T-helper 22 cell (primary cell): ENCODE data around the gene ASCL2.
"Not testable (repeated sequence)": the region's sequence is repeated elsewhere in the genome, so short reads cannot be mapped to it uniquely, and the experiment has no call there.

Source experiments
- DNase-seq: peaks from one replicate; pipeline ENCODE4 v3.0.0-alpha.2; 2020; ENCODE audit warnings: low read depth

ASCL2 gene

DNA sequence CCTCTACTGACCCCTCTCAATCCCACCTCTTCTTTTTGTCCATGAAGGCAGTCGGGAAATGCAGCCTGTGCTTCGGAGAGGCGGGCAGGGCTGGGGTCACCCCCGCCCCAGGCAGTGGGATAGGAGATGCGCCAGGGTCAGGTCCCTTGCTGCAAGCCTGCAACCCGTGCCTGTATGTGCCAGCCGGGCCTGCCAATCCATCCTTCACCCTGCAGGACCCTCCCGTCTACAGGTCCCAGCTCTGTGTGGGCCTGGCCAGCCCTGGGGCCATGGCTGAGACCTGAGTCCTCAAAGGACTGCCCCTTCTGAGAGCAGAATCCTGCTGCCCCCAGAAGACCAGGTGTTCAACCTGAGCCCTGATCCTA, 10.9 kb downstream of the ASCL2 start:
- DNase-seq: no peak

DNA sequence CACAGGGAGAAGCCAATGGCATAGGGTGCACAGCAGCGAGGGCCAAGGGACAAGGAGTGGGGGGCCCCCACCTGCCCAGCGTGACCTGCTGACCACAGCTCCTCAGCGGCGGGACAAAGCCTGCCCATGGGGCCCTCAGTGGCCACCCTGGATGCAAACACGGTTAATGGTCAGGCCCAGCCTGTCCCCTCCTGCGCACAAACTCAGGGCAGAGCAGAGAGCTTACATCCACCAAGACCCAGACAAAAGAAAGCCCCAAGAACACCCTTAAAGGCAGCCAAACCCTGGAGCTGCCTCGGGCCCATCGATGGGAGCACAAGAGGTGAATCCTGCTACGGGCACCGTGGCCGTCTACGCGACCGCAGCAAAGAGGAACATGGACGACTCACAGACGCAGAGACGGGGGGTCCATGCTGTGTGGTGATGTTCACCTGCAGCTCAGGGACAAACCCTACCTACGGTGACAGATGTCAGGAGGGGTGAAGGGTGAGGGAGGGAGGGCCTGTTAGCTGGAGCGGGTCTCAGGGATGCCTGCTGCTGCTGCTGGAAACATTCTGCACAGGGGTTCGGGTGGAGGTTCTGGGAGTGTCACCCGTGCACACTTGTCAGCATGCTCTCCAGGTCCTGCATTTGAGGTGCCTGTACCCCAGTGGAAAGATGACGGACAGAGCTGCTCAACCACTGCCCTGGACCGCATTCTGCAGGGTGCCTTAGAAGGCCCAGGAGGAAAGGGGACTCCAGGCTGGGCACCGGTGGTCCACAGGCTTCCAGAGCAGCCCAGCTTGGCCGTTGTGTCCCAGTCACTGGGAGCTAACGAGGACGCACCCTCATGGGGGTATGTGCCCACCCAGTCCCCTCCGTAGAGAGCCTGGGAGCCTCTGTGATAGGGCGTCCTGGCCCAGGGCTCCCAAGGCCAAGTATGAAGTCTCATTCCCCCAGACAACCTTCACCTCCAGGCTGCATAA, 11.6 kb downstream of the ASCL2 start:
- no peak for DNase-seq

DNA sequence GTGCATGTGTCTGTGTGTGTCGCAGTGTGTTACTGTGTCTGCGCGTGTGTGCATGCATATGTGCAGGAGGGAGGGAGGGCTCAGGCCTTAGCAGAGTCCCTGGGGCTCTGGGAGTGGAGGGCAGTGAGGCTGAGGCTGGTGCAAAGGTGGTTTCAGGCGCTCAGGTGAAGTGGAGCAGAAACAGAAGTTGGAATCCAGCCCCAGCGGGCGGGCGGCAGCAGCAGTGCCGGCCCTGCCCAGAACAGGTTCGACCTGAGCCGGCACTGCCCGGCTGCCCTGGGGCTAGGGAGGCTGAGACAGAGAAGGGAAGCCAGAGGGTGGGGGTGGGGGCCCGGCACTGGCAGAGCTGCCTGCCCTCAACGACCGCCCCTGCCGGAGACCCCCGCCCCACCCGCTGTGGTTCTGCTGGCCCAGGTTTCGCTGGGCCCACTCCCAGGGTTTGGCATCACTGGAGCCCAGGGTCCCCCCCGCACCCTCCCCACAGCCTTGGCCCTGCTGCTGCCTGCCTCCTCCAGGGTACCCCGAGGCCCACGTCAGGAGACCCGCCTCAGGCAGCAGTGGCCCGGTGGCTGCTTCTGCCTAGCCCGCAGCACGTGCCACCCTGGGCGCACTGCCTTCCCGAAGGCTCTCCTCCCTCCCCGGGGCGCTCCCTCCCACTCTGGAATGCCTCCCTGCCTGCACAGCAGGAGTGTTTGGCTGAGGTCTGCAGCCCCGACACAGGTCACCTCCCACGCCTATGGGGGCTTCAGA, 13.3 kb downstream of the ASCL2 start:
- DNase-seq: no peak

DNA sequence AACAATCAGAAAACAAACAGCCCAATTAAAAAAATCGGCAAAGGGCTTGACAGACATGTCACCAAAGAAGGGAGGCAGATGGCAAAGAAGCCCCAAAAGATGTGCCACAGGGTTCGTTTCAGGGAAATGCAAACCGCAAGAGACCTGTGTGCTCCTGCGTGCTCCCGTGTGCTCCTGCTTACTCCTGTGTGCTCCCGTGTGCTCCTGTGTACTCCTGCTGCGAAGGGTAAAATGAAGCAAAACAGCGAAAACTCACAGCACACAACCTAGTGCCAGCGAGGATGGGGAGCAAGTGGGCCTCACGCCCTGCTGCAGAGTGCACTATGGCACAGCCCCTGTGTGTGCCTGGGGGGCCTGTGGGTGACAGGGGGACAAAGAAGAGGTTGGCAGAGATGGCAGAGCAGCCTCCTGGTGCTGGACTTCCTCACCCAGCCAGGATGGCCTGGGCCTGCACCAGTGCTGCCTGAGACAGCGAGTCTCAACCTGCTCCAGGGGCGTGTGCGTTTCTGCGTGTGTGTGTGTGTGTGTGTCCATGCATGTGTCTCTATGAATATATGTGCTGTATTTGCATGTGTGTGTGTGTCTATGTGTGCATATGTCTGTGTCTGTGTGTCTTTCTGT, 14.0 kb downstream of the ASCL2 start:
- no peak for DNase-seq

DNA sequence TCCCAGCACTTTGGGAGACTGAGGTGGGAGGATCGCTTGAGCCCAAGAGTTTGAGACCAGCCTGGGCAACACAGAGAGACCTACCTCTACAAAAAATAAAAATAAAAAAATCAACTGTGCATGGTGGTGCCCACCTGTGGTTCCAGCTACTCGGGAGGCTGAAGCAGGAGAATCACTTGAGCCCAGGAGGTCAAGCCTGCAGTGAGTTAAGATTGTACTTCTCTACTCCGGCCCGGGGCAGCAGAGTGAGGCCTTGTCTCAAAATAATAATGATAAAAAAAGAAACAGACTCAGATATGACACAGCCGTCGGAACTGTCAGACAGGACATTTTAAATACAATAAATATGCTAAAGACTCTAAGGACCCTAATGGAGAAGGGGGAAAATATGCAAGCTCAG, 18.4 kb downstream of the ASCL2 start:
- no peak for DNase-seq

DNA sequence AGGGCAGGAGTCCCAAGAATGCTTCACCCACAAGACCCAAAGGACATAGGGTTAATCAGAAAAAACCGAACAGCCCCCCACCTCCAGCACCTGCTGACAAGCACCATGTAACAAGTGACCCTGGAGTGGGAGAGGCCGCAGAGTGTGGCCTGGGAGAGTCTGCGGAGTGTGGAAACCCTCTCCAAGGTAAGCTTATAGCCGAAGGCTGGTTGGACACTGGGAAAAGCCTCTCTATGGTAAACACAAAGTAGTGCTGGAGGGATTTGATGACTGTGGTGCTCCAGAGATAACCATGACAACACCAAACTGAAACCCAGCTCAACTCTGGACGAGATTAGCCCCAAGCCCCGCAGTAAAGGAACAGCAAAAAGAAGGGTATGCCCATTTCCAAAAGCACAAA, 19.2 kb downstream of the ASCL2 start:
- DNase-seq: no peak

DNA sequence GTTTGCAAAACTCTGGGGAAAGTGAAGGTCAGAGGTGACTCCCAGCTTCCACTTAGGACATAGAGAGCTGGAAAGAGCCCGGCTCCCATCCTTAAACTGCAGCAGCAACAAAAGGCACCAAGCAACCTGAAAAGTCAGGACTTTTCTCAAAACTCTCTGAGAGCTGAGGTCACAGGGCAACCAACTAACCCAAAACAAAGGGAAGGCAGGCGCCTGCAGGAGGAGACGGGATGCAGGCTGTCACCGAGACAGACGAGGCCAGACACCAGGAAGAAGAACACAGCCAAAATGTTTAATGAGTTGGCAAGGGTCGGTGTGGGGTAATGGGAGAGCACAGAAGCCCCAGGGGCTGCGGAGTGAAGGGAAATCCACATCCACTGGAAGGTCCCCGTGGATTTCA, 19.9 kb downstream of the ASCL2 start:
- no peak for DNase-seq

DNA sequence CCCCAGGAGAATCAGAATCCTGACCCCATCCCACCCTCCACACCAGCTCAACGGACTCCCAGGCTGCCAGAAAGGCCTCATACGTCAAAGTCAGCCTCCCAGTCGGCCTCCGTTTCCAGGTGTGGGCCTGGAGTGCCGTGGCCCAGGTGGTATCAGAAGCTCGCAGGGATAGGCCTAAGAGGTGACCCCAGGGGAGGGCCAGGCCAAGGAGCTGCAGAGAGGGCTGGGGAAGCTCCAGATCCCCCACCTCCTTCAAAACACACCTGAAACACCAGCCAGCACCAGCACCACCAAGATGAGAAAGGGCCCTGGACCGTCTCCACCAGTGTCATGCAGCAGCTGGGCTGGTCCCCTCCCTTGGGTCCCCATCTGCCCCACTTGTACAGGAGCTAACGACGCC, 20.3 kb downstream of the ASCL2 start:
- DNase-seq: no peak

DNA sequence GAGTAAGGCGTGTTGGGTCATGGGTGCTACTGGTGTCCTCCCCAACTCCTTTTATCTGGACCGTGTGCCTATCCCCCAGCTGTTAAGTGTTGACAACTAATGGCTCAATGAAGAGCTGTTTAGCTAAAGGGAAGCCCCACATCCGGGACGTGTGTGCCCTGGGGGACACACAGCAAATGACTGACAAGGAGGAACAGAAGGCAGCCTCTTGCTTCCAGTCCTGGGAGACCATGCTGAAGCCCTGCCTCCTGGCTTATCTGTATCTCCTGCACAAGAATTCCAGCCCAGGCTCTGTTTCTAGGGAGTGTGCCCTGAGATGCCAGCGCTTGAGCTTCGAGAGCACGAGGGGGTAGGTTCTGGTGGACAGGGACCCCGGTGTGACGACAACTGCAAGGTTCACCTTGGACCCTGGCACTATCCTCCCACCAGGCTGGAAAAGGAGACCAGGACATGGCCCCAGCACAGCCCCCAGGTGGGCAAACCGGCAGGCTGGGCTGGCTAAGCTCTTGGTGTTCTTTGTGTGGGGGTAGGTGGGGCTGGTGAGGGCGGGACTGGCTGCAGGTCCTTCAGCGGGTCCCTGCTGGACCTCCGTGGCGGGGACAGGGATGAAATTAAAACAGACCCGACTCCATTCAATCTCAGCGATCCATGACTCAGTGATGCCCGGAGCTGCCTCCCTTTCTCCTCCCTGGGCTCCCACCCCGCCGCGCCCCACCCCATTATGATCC, 21.0 kb downstream of the ASCL2 start:
- no peak for DNase-seq

DNA sequence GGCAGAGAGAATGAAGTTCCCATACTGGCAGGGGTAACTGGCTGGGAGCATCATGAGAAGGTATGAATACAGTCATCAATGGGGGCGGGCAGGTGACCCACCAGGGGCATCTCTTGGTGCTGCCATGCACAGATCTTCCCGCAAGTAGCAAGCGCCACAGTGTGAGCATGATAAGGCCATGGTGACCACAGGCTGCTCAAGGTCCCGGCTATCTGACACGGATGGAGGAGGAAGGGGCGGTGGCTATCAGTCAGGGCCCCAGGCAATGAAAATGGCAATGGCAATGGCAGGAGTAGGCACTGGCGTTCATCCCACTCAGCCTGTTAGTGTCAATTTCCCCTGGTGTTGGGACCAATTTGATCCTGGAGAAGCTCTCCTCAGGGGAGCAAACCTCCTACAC, 21.6 kb downstream of the ASCL2 start:
- no peak for DNase-seq

DNA sequence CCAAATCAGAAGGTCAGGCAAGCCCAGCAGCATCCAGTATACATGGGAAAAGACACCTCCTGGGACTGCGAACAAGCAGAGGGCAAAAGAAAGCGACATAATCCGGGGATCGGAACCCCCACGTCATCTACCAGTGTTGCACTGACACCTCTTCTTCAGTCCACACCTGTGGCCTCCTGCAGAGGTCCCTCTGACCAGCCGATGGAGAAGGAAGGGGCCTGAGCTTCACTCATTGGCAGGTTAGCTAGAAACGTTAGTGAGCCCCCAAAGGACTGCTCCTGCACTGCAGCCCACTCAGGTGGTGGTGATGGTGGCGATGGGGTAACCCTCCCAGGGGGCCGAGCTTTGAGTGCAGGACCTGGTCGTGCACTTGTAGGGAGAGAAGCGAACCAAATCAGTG, 22.1 kb downstream of the ASCL2 start:
- DNase-seq: no peak

DNA sequence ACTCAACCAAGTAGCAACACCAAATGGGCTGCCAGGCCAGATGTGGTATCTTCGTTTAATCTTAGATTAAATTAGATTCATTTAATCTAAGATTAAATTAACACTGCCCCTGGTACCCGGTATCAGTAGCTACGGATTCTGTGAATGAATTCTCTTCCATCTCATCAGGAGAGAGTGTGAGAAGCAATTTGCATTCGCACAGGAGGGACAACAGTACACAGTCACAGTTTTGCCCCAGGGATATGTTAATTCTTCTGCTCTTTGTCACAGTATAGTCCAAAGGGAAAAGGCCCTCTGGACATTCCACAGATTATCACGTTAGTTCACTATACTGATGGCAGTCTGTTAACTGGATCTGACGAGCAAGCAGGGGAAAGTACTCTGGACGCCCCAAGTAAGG, 22.9 kb downstream of the ASCL2 start:
- DNase-seq: no peak

DNA sequence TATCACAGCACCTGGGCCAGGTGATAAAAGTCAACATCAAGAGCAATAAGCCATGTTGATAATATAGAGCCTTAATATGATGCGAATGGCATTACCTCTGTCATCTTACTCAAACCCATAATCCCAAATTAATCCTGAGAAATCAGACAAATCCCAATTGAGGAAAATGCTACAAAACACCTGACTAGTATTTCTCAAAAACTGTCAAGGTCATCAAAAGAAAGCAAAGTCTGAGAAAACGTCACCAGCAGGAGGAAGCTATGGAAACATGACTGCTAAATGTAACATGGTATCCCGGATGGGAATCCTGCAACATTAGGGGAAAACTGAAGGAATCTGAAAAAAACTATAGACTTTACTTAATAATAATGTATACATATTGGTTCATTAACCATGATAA, 29.6 kb downstream of the ASCL2 start:
- no peak for DNase-seq

DNA sequence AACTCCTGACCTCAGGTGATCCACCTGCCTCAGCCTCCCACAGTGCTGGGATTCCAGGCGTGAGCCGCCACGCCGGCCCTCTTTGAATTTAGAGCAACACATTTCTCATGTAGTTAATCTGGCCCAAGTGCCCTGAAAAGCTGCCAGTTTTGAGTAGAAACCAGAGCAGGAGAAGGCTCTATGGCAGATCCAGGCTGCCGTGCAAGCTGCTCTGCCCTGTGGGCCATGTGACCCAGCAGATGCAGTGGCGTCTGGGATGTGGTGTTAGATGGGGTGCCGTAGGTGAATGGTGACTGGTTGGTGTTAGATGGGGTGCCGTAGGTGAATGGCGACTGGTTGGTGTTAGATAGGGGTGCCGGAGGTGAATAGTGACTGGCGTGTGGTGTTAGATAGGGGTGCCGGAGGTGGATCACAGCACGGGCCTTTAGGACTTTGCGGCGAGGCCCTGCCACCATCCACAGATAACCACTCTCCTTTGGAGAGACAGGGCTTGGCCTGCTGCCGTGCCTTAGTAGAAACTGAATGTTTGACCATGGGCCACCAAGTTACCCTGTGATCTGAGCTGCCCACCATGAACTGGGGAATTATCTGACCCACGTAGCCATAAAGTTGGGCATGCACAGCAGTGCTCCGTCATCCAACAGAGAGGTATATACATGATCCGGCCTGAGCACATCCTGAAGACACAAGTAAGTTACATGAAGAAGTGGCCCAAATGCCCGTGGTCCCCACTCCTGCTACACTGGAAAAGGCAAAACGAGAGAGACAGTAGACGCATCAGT, 32.7 kb downstream of the ASCL2 start:
- DNase-seq: no peak

DNA sequence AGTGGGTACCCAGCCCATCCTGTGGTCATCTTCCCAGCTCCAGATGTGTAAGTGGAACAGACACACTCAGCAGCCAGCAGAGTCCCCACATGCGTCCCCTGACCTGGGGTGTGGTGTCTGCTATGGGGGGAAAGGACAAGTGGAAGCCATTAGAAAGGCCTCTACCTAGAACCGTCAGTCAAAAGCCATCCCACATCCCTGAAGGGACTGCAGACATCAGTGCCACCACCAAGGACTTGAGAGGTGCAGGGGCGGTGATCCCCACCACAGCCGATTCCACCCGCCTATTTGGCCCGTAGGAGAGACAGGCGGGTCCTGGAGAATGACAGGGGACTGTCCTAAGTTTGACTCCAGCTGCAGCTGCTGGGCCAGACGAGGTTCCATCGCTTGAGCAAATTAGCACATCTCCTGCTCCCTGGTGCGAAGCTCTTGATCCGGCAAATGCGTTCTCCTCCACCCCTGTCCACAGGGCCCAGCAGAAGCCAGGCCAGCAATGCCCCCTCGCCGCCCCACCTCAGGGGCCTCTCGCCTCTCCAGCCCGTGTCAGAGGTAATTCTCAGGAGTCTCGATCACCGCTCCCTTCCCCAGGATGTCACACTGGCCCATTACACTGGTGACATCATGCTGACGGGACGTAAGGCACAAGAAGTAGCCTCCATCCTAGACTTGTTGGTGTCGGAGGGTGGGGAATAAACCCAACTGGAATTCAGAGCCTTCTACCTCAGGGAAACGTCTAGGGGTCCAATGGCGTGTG, 33.8 kb downstream of the ASCL2 start:
- DNase-seq: not testable (repeated sequence)

DNA sequence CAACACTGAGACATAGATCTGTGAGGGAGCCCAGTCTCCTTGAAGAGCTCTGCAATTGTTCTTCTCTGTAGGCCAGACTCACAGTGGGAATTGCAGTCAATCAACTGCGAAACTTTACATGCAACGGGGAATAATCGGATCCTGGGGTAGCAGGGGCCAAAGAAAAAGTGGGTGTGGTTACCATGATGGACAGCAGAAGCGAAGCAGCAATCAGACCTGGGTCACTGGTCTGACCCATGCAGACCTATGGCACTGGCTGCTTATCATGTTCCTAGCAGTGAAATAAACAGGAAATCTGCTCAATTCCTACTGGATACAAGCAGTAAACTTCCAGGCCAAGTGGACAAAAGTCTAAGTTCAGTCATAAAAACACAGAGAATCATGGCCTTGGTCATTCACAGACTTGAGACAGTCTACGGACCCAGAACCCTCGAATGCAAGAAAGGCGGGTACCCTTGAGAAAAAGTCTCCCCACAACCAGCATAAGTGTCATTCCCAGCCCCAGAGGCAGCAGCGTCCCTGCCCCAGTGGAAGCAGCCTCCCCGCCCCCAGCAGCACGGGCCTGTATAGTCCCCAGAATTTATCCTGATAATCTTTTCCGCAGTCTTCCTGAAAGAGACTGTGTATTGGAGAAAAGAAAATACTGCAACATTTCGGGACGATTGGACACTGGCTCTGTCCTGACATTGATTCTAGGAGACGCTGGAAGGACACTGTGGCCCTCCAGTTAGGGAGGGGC, 34.6 kb downstream of the ASCL2 start:
- DNase-seq: no peak

DNA sequence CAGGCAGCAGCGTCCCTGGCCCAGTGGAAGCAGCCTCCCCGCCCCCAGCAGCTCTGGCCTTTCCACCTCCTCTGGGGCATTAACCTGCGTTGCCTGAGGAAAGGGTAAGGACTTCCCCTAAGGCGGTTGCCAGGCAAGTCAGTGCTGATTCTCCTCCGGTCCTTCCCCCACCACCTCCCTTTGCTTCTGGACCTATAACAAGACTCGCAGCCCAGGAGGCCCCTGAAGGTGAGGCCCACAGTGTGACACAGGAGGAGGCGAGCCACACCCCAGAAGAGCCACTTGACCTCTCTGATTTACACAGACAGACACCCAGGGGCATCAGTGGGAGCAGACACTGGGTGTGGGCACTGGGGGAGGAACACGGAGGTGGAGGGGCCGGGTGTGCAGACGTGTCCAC, 35.4 kb downstream of the ASCL2 start:
- DNase-seq: no peak

DNA sequence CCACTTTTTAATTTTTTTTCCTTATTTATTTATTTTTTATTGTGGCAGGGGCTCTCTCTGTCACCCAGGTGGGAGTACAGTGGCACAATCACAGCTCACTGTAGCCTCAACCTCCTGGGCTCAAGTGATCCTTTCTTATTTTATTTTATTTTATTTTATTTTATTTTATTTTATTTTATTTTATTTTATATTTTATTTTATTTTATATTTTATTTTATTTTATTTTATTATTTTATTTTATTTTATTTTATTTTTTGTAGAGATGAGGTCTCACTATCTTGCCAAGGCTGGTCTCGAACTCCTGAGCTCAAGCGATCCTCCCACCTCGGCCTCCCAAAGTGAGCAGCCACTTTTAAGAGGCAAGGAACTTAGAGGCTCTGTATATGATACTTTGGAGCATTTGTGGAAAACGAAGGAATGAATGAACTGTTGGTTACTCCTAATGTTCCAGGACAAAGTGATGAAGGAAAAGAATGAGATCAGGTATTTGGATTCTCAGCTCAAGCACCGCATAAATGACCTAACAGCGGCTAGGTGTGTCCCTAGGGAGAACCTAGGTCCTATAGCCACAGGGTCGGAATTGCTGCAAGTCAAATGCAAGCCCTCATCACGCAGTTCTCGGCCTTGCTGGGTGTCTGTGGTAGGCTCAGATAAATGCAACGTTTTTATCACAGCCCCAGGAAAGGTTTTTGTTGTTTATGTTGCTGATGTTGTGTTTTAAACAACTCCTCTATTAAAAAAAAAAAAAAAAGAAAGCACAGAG, 36.5 kb downstream of the ASCL2 start:
- no peak for DNase-seq

DNA sequence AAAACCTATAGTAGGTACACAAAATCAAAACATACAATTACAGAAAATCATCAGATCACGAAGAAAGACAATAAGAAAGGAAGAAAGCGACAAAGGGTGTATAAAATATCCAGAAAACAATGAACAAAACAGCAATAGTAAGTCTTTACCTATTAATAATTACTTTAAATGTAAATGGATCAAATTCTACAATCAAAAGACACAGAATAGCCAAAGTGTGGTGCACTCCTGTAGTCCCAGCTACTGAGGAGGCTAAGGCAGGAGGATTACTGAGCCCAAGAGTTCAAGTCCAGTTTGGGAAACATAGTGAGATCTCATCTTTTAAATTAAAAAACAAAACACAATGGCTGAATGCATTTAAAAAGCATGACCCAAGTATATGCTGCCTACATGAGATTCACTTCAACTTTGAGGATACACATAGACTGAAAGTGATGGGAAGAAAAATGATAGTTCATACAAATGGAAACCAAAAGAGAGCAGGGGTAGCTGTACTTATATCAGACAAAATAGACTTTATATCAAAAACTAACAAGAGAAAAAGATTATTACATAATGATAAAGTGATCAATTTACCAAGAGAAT, 40.6 kb downstream of the ASCL2 start:
- no peak for DNase-seq
